MM.1S (cell line): Measurements from ENCODE around the gene GNG14.

Source experiments
- EZH2 ChIP-seq: fragments of 300-600 bp; sonication (generic); optimal IDR thresholded peaks from 2 replicates; pipeline ENCODE3; 2017; ENCODE audit warnings: low read depth, mild to moderate bottlenecking, antibody characterized with exemption, low read length, mixed read lengths
- EZH2phosphoT487 ChIP-seq: fragments of 300-600 bp; sonication (generic); IDR thresholded peaks from 2 replicates; pipeline ENCODE4 v1.6.1; 2018; ENCODE audit warnings: antibody characterized with exemption, low read length
- TF ChIP-seq, protein P1 (sequence below): fragments of 300-600 bp; sonication (generic); IDR thresholded peaks from 2 replicates; pipeline ENCODE4 v1.5.1; 2016; ENCODE audit warnings: antibody characterized with exemption, low read length, mixed read lengths

GRCh38 chr19:12675940-12676339, 11.9 kb upstream of the GNG14 start:
- TF ChIP-seq EZH2phosphoT487 (no peak), EZH2 (no peak)
- TF ChIP-seq, protein P1, sequence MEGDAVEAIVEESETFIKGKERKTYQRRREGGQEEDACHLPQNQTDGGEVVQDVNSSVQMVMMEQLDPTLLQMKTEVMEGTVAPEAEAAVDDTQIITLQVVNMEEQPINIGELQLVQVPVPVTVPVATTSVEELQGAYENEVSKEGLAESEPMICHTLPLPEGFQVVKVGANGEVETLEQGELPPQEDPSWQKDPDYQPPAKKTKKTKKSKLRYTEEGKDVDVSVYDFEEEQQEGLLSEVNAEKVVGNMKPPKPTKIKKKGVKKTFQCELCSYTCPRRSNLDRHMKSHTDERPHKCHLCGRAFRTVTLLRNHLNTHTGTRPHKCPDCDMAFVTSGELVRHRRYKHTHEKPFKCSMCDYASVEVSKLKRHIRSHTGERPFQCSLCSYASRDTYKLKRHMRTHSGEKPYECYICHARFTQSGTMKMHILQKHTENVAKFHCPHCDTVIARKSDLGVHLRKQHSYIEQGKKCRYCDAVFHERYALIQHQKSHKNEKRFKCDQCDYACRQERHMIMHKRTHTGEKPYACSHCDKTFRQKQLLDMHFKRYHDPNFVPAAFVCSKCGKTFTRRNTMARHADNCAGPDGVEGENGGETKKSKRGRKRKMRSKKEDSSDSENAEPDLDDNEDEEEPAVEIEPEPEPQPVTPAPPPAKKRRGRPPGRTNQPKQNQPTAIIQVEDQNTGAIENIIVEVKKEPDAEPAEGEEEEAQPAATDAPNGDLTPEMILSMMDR: no peak
